A172 (cell line): Measurements from ENCODE around the gene MTREX. TPM values are rescaled to one million over a fixed set of nuclear protein-coding genes. Genes with fewer than 3 reads are reported as not detected.

Source experiments
- DNase-seq: peaks from one replicate; pipeline ENCODE4 v3.0.0-alpha.2; 2015; ENCODE audit warnings: low spot score
- total RNA-seq: library from RNA; depleted of rRNA; stranded (reverse); fragments of >200 nt; shearing (Covaris generic); gene quantifications from 2 replicates; pipeline ENCODE4 v1.2.3, GENCODE V29; 2014

The MTREX gene
- total RNA-seq, 1 experiment from 2014 or later, result 119 TPM

DNA sequence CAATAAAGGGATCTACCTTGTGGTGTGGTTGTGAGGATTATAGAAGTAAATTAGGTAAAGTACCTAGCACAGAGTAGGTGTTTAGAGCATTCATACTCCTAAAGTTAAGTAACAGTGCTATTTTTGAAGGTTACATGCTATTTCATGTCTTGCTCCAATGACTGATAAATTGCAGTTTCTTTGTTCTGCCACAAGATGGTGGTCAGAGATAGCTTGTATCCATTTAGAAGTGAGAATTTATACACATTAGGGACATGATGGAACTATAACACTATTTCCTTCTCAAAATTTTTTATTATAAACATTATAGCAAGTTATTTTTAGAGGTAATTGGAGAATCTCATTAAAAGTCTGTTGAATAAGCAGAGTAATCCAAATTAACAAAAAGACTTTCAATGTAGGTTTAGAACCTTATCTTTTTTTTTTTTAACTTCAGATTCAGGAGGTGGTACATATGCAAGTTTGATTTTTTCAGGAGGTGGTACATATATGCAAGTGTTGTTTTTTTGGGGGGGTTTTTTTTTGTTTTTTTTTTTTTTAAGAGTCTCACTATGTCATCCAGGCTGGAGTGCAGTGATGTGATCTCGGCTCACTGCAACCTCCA, 17.1 kb downstream of the MTREX start:
- peak; percentile 22 for DNase-seq

DNA sequence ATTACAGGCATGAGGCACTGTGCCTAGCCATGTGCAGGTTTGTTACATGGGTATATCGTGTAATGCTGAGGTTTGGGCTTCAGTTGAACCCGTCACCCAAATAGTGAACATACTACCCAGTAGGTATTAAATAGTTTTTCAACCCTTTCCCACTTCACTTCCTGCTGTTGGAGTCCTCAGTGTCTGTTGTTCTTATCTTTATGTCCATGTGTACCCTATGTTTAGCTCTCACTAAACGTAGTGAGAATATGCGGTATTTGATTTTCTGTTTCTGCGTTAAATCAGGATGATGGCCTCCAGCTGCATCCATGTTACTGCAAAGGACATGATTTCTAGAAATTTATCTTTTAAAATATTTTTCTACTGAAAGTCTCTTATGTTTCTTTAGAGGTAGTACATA, 17.8 kb downstream of the MTREX start:
- no peak for DNase-seq

DNA sequence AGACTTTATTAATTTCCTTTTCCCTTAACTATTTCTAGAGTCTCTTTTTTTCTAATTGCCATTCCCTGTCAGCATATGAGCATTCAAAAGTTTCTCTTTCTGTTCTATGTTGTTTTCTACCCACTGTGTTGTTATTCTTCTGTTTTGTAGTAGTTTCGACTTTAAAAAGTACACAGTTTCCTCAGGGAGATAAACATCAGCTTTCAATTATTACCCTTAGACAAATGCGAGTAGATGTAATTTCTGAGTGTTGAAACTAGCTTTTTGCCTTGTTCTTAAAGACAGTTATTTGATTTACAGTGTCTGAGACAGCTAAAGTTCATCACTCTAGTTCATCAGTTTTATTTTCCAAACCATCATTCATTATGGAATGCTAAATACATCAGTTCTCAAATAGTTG, 19.5 kb downstream of the MTREX start:
- DNase-seq, result no peak

DNA sequence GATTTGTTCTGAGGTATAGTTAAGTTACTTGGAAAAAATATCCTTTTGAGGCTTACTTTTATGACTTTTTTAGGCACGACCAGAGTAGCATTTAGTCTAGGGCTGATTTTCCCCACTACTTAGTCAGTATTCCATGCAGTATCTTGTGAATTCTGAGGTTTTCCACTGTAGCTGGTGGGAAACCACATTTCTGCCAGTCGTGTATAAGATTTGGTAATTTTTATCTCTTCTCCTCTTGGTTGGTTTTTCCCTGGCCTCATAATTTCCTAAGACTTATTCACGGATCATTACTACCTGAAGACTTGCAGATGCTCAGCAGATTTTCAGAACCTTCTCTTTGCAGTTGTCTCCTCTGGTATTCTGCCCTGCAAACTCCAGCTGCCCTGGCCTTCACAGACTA, 23.5 kb downstream of the MTREX start:
- DNase-seq, result no peak

DNA sequence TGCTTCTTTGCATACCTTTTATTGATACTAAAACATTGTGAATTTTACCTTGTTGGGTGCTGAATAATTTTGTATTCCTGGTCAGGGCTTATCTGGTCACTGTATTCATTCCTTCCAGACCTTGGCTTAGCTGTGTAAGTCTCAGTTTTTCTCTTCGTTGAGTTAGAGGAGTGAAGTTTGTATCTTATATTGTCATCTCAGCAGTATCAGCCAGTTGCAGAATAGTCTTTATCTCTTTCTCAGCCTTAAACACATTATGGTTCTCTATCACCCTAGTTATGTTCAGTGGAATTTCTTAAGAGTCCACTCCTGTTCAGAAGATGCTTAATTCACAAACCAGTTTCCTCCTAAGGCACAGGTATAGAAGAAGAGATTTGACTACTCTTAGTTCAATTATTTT, 25.2 kb downstream of the MTREX start:
- DNase-seq, result no peak

- DNase-seq, result no peak
Observed at GRCh38 chr5:55333811-55334210, 26.0 kb downstream of the MTREX start.

GRCh38 chr5:55338092-55338613, 30.4 kb downstream of the MTREX start:
- DNase-seq, result no peak

GRCh38 chr5:55338810-55339243, 31.0 kb downstream of the MTREX start:
- DNase-seq, result no peak

- no peak for DNase-seq
Observed at GRCh38 chr5:55343107-55343506, 35.3 kb downstream of the MTREX start.

DNA sequence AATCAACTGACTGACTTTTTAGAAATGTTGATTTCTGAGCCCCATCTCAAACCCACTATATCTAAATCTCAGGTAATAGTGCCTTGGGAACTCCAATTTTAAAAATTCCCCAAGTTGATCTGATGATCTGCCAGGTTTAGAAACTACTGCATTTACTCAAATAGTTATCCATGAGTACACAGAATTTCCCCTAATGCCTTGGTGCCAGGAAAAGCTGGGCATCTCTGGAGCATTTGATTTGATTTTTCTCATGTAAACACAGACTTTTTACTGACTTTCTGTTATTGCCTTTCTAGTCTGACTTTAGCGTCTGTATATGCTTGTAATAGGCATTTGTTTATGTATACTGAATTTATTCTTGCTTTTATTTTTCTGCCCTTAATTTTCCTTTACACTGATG, 35.8 kb downstream of the MTREX start:
- no peak for DNase-seq

DNA sequence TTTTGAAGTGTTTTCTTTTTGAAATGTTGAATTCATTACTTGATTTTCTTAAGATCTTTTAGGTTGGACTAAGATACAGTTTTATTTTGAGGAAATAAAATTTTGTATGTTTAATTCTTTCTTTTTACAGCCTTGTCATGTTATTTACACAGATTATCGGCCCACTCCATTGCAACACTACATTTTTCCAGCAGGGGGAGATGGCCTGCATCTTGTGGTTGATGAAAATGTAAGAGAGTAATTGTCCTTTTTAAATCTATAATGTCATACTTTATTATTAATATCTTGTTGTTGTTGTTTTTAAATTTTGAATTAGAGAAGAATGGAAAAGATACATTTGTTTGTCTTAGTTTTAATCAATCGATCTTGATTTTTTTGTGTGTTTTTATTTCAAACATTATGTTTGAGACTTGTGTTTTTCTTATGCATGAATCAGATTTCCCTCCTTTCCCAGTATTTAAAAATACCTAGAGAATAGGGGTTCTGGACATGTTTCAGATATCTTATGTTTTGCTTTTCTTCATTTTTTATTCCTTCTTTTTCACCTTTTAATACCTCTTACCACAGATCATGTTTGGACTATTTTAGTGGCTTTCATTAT, 36.7 kb downstream of the MTREX start:
- DNase-seq, result peak; percentile 39

DNA sequence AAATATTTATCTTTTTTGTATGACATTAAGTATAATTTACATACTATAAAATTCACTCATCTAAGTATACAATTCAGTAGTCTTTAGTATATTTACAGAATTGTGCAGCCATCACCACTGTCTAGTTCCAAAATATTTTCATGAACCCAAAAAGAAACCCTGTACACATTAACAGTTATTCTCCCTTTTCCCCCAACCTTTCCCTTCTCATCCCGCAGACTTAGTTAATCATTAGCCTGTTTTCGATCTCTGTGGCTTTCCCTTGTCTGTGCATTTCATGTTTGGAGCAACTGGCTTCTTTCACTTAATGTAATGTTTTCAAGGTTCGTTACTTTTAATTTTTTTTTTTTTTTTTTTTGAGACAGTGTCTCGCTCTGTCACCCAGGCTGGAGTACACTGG, 37.5 kb downstream of the MTREX start:
- DNase-seq, result no peak

GRCh38 chr5:55347786-55348185, 40.0 kb downstream of the MTREX start:
- DNase-seq, result peak; percentile 46

DNA sequence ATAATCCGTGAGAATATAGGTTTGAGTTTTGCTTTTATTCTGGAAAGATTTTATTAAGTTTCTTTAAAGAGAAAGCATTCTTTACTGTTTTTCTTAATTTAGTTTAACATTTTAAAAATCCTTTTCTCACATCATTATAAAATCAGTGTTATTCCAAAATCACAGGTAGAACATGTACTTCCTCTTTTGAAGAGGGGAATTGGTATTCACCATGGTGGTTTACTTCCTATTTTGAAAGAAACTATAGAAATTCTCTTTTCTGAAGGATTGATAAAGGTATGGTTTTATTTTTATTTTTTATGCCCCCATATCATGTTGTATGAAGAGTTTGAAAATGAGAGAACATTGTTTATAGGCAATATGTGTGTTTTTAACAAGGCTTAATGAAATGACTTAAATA, 43.0 kb downstream of the MTREX start:
- DNase-seq, result no peak

GRCh38 chr5:55356896-55357295, 49.1 kb downstream of the MTREX start:
- no peak for DNase-seq

DNA sequence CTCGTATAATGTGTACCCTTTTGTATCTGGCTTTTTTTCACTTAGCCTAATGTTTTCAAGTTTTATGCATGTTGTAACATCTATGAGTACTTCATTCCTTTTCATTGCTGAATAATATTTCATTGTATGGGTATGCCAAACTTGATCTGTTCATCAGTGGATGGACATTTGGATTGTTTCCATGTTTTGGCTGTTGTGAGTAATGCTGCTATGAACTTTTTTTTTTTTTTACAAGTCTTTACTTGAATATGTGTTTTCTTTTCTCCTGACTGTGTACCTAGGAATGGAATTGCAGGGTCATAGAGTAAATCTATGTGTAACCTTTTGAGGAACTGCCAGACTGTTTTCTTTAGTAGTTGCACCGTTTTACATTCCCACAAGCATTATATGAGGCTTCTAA, 52.4 kb downstream of the MTREX start:
- peak; percentile 11 for DNase-seq

GRCh38 chr5:55363856-55364255, 56.1 kb downstream of the MTREX start:
- no peak for DNase-seq

- DNase-seq, result no peak
Observed at GRCh38 chr5:55364537-55365055, 56.8 kb downstream of the MTREX start.

DNA sequence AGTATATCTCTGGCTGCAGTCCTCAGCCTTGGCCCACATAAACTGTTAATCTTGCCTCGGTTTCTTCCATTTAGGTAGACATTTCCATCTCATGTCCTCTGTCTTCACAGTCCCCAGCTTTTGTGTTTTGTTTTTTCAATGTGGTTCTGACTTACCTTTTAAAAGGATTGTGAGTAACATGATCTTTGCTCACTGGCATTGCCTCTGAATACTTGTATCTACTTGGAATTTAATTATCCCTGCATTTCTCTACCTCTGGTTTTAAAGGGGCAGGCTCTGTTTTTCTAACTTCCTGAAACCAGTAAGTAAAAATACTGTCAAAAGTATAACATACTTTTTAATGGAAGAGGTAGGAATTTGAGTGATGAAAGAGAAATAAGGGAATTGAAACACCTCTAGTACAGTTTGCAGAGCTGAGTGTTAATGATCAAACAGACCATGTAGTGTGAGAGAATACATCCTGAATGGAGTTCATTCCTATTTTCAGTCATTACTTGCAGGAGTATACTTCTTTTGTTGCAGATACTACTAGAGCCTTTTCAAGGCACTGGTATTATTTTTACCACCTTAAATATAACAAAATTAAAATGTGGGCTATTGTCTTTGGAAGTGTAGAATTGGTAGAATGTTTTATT, 62.6 kb downstream of the MTREX start:
- DNase-seq, result no peak

DNA sequence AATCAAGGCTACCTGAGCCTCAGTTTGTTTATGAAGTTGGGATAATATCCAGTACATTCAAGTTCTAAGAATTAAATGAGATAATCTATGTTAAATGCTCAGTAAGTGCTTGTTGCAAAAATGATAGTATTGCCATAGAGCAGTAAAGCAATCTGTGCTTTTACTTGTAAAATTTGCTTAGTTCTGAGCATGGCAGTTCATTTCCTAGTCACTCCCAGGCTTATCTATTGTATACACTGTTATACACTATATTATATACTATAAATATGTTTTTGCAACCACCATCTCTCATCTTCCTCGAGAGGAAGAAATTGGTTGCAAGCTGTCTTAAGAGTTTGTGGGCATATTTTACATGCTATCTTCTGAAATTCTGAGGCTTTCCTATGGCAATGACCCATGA, 63.4 kb downstream of the MTREX start:
- no peak for DNase-seq

DNA sequence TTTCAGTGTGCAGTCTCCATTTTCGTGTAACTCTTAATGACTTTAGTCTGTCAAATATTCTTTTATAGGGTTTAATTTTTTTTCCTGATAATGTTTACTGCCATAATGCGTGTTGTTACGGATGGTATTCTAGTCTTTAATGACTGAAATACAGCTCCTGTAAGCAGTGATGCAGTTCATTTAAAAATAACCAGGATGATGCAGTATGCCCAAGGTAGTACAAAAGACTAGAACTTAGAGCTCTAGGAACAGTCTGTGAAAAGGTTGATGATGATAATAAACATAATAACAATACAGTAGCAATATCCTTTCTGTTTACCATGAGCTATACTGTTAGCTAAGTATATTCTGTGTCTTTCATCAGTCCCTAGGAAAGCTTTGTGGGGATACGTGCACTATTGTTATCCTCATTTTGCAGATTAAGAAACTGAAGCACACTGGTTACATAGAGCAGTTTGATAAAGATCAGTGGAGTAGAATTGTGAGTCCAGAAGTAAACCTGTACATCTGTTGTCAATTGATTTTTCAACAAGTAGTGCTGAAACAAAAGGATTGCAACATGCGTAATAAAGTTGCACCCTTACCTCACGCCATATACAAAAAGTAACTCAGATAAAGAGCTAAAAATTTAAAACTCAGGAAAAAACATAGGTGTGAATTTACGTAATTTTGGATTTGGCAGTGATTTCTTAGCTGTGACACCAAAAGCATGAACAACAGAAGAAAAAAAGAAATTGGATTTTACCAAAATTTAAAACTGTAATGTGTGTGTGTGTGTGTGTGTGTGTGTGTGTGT, 64.5 kb downstream of the MTREX start:
- no peak for DNase-seq

DNA sequence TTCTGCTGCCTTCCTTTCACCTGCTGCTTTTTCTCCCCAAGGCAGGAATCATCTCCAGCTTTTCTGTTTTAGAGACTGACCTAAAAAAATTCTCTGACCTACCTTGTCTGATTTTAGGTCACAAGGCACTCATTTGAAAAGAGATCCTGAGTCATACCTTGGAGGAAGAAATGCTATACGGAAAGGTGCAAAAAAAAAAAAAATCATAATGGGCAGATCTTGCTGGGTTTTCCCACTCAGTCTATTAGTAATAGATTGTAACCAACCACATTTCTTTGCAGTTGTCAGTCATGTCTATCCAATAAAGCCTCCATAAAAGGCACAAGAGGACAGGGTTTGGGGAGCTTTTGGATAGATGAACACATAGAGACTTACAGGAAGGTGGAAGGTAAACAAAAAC, 70.0 kb downstream of the MTREX start:
- no peak for DNase-seq
